ENCODE data around the gene ST3GAL3. TPM values are rescaled to one million over a fixed set of nuclear protein-coding genes. Genes with fewer than 3 reads are reported as not detected.

ST3GAL3 gene
- total RNA-seq, 1 experiment from 2014 or later, result 8.6 TPM

- Mint-ChIP-seq H3K4me3 (no peak overlapping the region), H3K9me3 (peaks cover 11% of the 10 kb centered on the region), H3K27ac (no peak overlapping the region), H3K27me3 (ENCODE audit: low read depth) (no peaks in the 10 kb centered on the region; the same call in 1 of the 2 replicates), H3K4me1 (peaks cover under 1% of the 10 kb centered on the region; the same call in 1 of the 2 replicates), H3K36me3 (peaks cover 10% of the 10 kb centered on the region)
- ChIA-PET CTCF (interaction anchor here (2.8 kb wide), 1 partner anchor 129 kb away, joined by 11 read pairs; no protein-coding TSS in a partner anchor), POLR2A (no interaction called here)
- ATAC-seq (no peak), DNase-seq (ENCODE audit: low spot score) (no peak)
- no peak for TF ChIP-seq IRF2 (CRISPR knock-in tag; IDR thresholded peaks at IDR 0.05; ENCODE audit: borderline replicate concordance, low read depth)
- TF ChIP-seq ZBTB21 (CRISPR knock-in tag; IDR thresholded peaks at IDR 0.05; ENCODE audit: borderline replicate concordance), result no peak
- no peak for TF ChIP-seq GRHL2 (CRISPR knock-in tag; IDR thresholded peaks at IDR 0.05; ENCODE audit: insufficient replicate concordance, severe bottlenecking)
- no peak for TF ChIP-seq ARID4B (CRISPR knock-in tag; IDR thresholded peaks at IDR 0.05; ENCODE audit: borderline replicate concordance)
- TF ChIP-seq TP53 (CRISPR knock-in tag; IDR thresholded peaks at IDR 0.05), result no peak
- TF ChIP-seq TEAD4 (CRISPR knock-in tag; IDR thresholded peaks at IDR 0.05), result no peak
- no peak for TF ChIP-seq ZBTB43 (CRISPR knock-in tag; IDR thresholded peaks at IDR 0.05)
- TF ChIP-seq TEAD1 (CRISPR knock-in tag; IDR thresholded peaks at IDR 0.05), result no peak
- TF ChIP-seq ZNF532 (CRISPR knock-in tag; IDR thresholded peaks at IDR 0.05; ENCODE audit: borderline replicate concordance), result no peak
- no peak for TF ChIP-seq FOXJ3 (CRISPR knock-in tag; IDR thresholded peaks at IDR 0.05; ENCODE audit: borderline replicate concordance)
- TF ChIP-seq ELF4 (CRISPR knock-in tag; IDR thresholded peaks at IDR 0.05; ENCODE audit: low read depth), result no peak
- TF ChIP-seq KAT7 (CRISPR knock-in tag; IDR thresholded peaks at IDR 0.05; ENCODE audit: borderline replicate concordance), result no peak
Observed at GRCh38 chr1:43806183-43806582, 98.8 kb downstream of the ST3GAL3 start.

- Mint-ChIP-seq H3K4me1 (peaks cover 16% of the 10 kb centered on the region), H3K9me3 (peaks cover 11% of the 10 kb centered on the region), H3K36me3 (peaks cover 10% of the 10 kb centered on the region), H3K4me3 (no peak overlapping the region), H3K27me3 (ENCODE audit: low read depth) (no peaks in the 10 kb centered on the region; the same call in 1 of the 2 replicates), H3K27ac (no peak overlapping the region)
- no peak for DNase-seq (ENCODE audit: low spot score)
- ChIA-PET CTCF (interaction anchor here (2.0 kb wide), 1 partner anchor 125 kb away, joined by 8 read pairs; no protein-coding TSS in a partner anchor), POLR2A (no interaction called here)
- TF ChIP-seq JAZF1 (CRISPR knock-in tag; IDR thresholded peaks at IDR 0.05), result no peak
- no peak for TF ChIP-seq FOXK1 (CRISPR knock-in tag; IDR thresholded peaks at IDR 0.05)
- TF ChIP-seq AR (CRISPR knock-in tag; IDR thresholded peaks at IDR 0.05), result no peak
- TF ChIP-seq NR1H2 (CRISPR knock-in tag; IDR thresholded peaks at IDR 0.05), result no peak
- TF ChIP-seq ARID4B (CRISPR knock-in tag; IDR thresholded peaks at IDR 0.05; ENCODE audit: borderline replicate concordance), result no peak
- no peak for ATAC-seq
Observed at GRCh38 chr1:43809097-43809673, 101.8 kb downstream of the ST3GAL3 start.

Data from WTC11 (cell line).